ENCODE results near the gene TNKS1BP1.

GRCh38 chr11:57275582-57275981 is 49.2 kb downstream of the TNKS1BP1 start:
- TF ChIP-seq CTCF (IDR thresholded peaks at IDR 0.05; ENCODE audit: low read depth, low read length, missing input control) (no peak), REST (IDR thresholded peaks at IDR 0.05) (no peak), JUND (IDR thresholded peaks at IDR 0.05) (no peak), RXRA (IDR thresholded peaks at IDR 0.05) (no peak), SP1 (IDR thresholded peaks at IDR 0.05) (no peak), RAD21 (IDR thresholded peaks at IDR 0.05) (no peak), ATF3 (IDR thresholded peaks at IDR 0.05) (no peak)

Data from liver (tissue), 3 donors.